GOT3 (cell line): ENCODE data around the gene LARP4.

Experiments
- DNase-seq: peaks from one replicate; lab custom pipeline; 2025; ENCODE audit warnings: mixed read lengths; lab: John Stamatoyannopoulos, UW

Gene LARP4

DNA sequence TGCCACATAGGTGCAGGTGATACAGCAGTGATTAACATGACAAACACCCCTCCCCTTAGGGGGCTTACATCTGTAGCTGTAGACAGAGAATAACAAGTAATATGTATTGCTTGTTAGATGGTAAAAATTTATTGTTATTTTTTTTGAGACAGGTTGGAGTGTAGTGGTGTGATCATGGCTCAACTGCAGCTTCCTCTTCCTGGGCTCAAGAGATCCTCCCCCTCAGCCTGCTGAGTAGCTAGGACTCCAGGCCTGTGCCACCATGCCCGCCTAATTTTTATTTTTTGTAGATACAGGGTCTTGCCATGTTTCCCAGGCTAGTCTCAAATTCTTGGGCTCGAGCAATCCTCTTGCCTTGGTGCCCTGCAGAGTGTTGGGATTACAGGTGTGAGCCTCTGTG, 123.9 kb downstream of the LARP4 start:
- no peak for DNase-seq

DNA sequence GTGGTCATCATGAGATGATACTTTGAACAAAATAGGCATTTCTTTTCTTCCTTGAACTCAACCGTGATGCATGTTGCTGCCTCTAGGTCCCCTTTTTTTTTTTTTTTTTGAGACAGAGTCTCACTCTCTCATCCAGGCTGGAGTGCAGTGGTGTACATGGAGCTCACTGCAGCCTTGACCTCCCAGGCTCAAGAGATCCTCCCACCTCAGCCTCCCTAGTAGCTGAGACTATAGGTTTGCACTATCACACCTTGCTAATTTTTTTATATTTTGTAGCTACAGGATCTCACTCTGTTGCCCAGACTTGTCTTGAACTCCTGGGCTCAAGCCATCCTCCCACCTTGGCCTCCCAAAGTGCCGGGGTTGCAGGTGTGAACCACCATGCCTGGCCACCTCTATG, 124.7 kb downstream of the LARP4 start:
- DNase-seq, result no peak

- no peak for DNase-seq
These were observed 126.7 kb downstream of the LARP4 start for GRCh38 chr12:50527359-50527726.

DNA sequence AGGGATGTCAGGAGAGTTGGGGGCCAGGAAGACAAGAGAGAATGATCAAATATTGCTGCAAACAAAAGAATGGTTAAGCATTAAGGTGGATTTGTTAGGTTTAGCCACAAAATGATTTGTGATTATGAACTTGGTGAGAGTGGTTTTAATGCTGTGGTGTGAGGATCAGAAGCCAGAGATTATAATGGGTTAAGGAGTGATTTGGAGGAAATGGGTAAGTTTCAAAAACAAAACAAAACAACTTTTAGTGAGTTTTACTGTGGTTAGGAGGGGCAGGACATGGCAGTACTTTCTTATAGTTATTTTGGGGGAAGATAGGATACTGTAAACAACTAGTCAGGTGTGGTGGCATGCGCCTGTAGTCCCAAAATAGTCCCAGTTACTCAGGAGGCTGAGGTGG, 128.1 kb downstream of the LARP4 start:
- no peak for DNase-seq

GRCh38 chr12:50529345-50529744, 128.7 kb downstream of the LARP4 start:
- no peak for DNase-seq
